H1 (cell line): ENCODE measurements around the gene ROR1. TPM values are rescaled to one million over a fixed set of nuclear protein-coding genes. Genes with fewer than 3 reads are reported as not detected.

Experiments
- CTCF ChIA-PET: fragments of 300-600 bp; sonication (Branson Sonifier 250); formaldehyde crosslinking; loops from one replicate; lab custom pipeline; 2021; ENCODE audit not compliant: partially characterized antibody; lab: Charles Lee
- POLR2A ChIA-PET: fragments of 300-600 bp; sonication (Branson Sonifier 250); formaldehyde crosslinking; loops from one replicate; lab custom pipeline; 2021; ENCODE audit warnings: inconsistent platforms; ENCODE audit not compliant: partially characterized antibody; lab: Charles Lee
- DNase-seq, 2 experiments: peaks; one replicate each; pipeline versions ENCODE4 v3.0.0 to v3.0.0-alpha.2; 2010 to 2022; ENCODE audit warnings: low spot score in 2 of 2, low read depth in 1 of 2, mixed read lengths in 1 of 2
- FAIRE-seq: peaks from 2 replicates; lab custom pipeline; 2011; peaks lifted over from hg19 to GRCh38; lab: Jason Lieb, UNC
- H2AFZ ChIP-seq: 2 replicates; pipeline ENCODE4 v1.8.1; 2012; ENCODE audit warnings: low read length, inconsistent platforms
- H2AK5ac ChIP-seq: 2 replicates; pipeline ENCODE4 v1.6.1; 2013; ENCODE audit warnings: low read depth, low read length
- H2BK120ac ChIP-seq: replicated peaks from 2 replicates; pipeline ENCODE3; 2013; ENCODE audit warnings: low read depth, low read length, inconsistent platforms
- H2BK12ac ChIP-seq: 2 replicates; pipeline ENCODE4 v1.6.1; 2013; ENCODE audit warnings: low read depth, low read length
- H2BK15ac ChIP-seq: 2 replicates; pipeline ENCODE4 v1.6.1; 2013; ENCODE audit warnings: low read length
- H2BK20ac ChIP-seq: 2 replicates; pipeline ENCODE4 v1.6.1; 2013; ENCODE audit warnings: low read length
- H2BK5ac ChIP-seq: 2 replicates; pipeline ENCODE4 v1.6.1; 2013; ENCODE audit warnings: low read depth, low read length
- H3K14ac ChIP-seq: 2 replicates; pipeline ENCODE4 v1.6.1; 2013; ENCODE audit warnings: inconsistent platforms; ENCODE audit not compliant: insufficient read length
- H3K18ac ChIP-seq: 2 replicates; pipeline ENCODE4 v1.6.1; 2013; ENCODE audit warnings: low read length; ENCODE audit errors: extremely low read depth
- H3K23ac ChIP-seq: 2 replicates; pipeline ENCODE4 v1.6.1; 2013; ENCODE audit warnings: inconsistent platforms; ENCODE audit not compliant: insufficient read length
- H3K23me2 ChIP-seq: 2 replicates; pipeline ENCODE4 v1.6.1; 2013; ENCODE audit warnings: low read depth, low read length
- H3K27ac ChIP-seq: 2 replicates; pipeline ENCODE4 v1.6.1; 2011; ENCODE audit warnings: low read depth, low read length, inconsistent platforms
- H3K27me3 ChIP-seq, 4 experiments: replicated peaks in 1 of 4; 1 replicate in 1 of 4; 2 replicates in 3 of 4; pipeline versions ENCODE4 v1.6.1 to v1.8.1; 2011 to 2013; ENCODE audit warnings: low read length in 3 of 4, mild to moderate bottlenecking in 3 of 4, inconsistent platforms in 2 of 4, mixed read lengths in 2 of 4, moderate library complexity in 1 of 4; ENCODE audit not compliant: control insufficient read depth in 3 of 4, insufficient read depth in 3 of 4; ENCODE audit errors: extremely low read depth in 1 of 4
- H3K36me3 ChIP-seq, 4 experiments: 2 replicates each; pipeline versions ENCODE4 v1.6.1 to v1.8.1; 2011 to 2013; ENCODE audit warnings: mild to moderate bottlenecking in 4 of 4, low read length in 3 of 4, moderate library complexity in 2 of 4, control low read depth in 1 of 4, inconsistent platforms in 1 of 4; ENCODE audit not compliant: insufficient read depth in 4 of 4, control insufficient read depth in 2 of 4
- H3K4ac ChIP-seq: replicated peaks from 2 replicates; pipeline ENCODE3; 2013; ENCODE audit warnings: low read length, low read depth, mixed read lengths, inconsistent platforms; ENCODE audit not compliant: insufficient read length
- H3K4me1 ChIP-seq, 4 experiments: replicated peaks in 1 of 4; 1 replicate in 1 of 4; 2 replicates in 3 of 4; pipeline versions ENCODE4 v1.6.1 to v1.8.1; 2011 to 2013; ENCODE audit warnings: low read length in 3 of 4, inconsistent platforms in 2 of 4, mixed read lengths in 1 of 4; ENCODE audit not compliant: insufficient read depth in 4 of 4, control insufficient read depth in 3 of 4
- H3K4me2 ChIP-seq, 2 experiments: 2 replicates each; pipeline versions ENCODE4 v1.6.1 to v1.8.1; 2011 to 2013; ENCODE audit warnings: low read depth in 2 of 2, low read length in 2 of 2, control low read depth in 1 of 2, inconsistent platforms in 1 of 2, mild to moderate bottlenecking in 1 of 2; ENCODE audit not compliant: insufficient read depth in 1 of 2
- H3K4me3 ChIP-seq, 4 experiments: fragments of 200-600, 300-600 bp in 1 of 4; sonication (generic), shearing (Covaris generic), sonication (Bioruptor Twin) in 1 of 4; 2 replicates each; pipeline versions ENCODE4 v1.5.1 to v1.8.1; 2011 to 2016; ENCODE audit warnings: low read length in 4 of 4, low read depth in 3 of 4, control low read depth in 2 of 4, inconsistent platforms in 2 of 4, mild to moderate bottlenecking in 2 of 4, mixed read lengths in 1 of 4, moderate library complexity in 1 of 4; ENCODE audit not compliant: insufficient read depth in 2 of 4; ENCODE audit errors: extremely low read depth in 1 of 4
- H3K56ac ChIP-seq: replicated peaks from 2 replicates; pipeline ENCODE3; 2013; ENCODE audit warnings: low read depth, mild to moderate bottlenecking, mixed read lengths, low read length, inconsistent platforms; ENCODE audit not compliant: insufficient read length
- H3K79me1 ChIP-seq: 2 replicates; pipeline ENCODE4 v1.6.1; 2013; ENCODE audit warnings: low read depth, low read length, control low read depth
- H3K79me2 ChIP-seq, 2 experiments: 2 replicates each; pipeline versions ENCODE4 v1.6.1 to v1.8.1; 2012 to 2013; ENCODE audit warnings: low read length in 2 of 2, mild to moderate bottlenecking in 2 of 2, inconsistent platforms in 1 of 2; ENCODE audit not compliant: insufficient read depth in 2 of 2, control insufficient read depth in 1 of 2
- H3K9ac ChIP-seq, 4 experiments: replicated peaks in 1 of 4; 1 replicate in 1 of 4; 2 replicates in 3 of 4; pipeline versions ENCODE4 v1.6.1 to v1.8.1; 2011 to 2013; ENCODE audit warnings: low read depth in 3 of 4, low read length in 3 of 4, control low read depth in 2 of 4, mild to moderate bottlenecking in 2 of 4, moderate library complexity in 2 of 4, inconsistent platforms in 1 of 4; ENCODE audit errors: extremely low read depth in 1 of 4
- H3K9me3 ChIP-seq, 2 experiments: 2 replicates each; pipeline versions ENCODE4 v1.6.1 to v1.8.1; 2012 to 2013; ENCODE audit warnings: mild to moderate bottlenecking in 2 of 2, moderate library complexity in 2 of 2, control low read depth in 1 of 2, inconsistent platforms in 1 of 2, low read depth in 1 of 2, low read length in 1 of 2, mixed read lengths in 1 of 2; ENCODE audit not compliant: insufficient read depth in 2 of 2
- H4K20me1 ChIP-seq, 2 experiments: replicated peaks in 1 of 2; 2 replicates each; pipeline versions ENCODE3 to v1.8.1; 2011 to 2013; ENCODE audit warnings: inconsistent platforms in 2 of 2, low read length in 2 of 2, mild to moderate bottlenecking in 1 of 2; ENCODE audit not compliant: insufficient read depth in 2 of 2, control insufficient read depth in 1 of 2
- H4K5ac ChIP-seq: 2 replicates; pipeline ENCODE4 v1.6.1; 2013; ENCODE audit warnings: low read length, low read depth, mixed read lengths, inconsistent platforms; ENCODE audit not compliant: insufficient read length
- H4K8ac ChIP-seq: 2 replicates; pipeline ENCODE4 v1.8.0; 2013; ENCODE audit warnings: mild to moderate bottlenecking, moderate library complexity, low read length, inconsistent platforms; ENCODE audit not compliant: insufficient read depth; ENCODE audit errors: extremely low read depth
- H4K91ac ChIP-seq: replicated peaks from 2 replicates; pipeline ENCODE3; 2013; ENCODE audit warnings: low read length, mixed read lengths, inconsistent platforms; ENCODE audit not compliant: insufficient read length
- ASH2L ChIP-seq: fragments of 200-600, 300-600 bp; sonication (generic); IDR thresholded peaks from one replicate; pipeline ENCODE4 v1.7.1; 2017; ENCODE audit warnings: low read length
- CHD1 ChIP-seq: IDR thresholded peaks from 2 replicates; pipeline ENCODE4 v1.6.1; 2012; ENCODE audit warnings: low read depth, low read length, improper control_type of control experiment
- CHD2 ChIP-seq: IDR thresholded peaks from 2 replicates; pipeline ENCODE4 v1.6.1; 2012; ENCODE audit warnings: low read length, improper control_type of control experiment
- KDM4A ChIP-seq: IDR thresholded peaks from one replicate; pipeline ENCODE4 v1.7.1; 2012; ENCODE audit warnings: low read depth, mild to moderate bottlenecking, moderate library complexity, low read length, inconsistent platforms; ENCODE audit not compliant: severe bottlenecking
- PHF8 ChIP-seq: fragments of 200-600 bp; sonication (generic); conservative IDR thresholded peaks from 2 replicates; pipeline ENCODE4 v1.7.1; 2012; ENCODE audit warnings: low read depth, mild to moderate bottlenecking, inconsistent platforms, low read length, moderate library complexity
- RBBP5 ChIP-seq: IDR thresholded peaks from 2 replicates; pipeline ENCODE4 v1.7.1; 2012; ENCODE audit warnings: low read depth, mild to moderate bottlenecking, inconsistent platforms, low read length, moderate library complexity, borderline replicate concordance
- RNF2 ChIP-seq: fragments of 200-900, 300-1000 bp; sonication (generic); IDR thresholded peaks from 2 replicates; pipeline ENCODE4 v1.7.1; 2016; ENCODE audit warnings: borderline replicate concordance, low read depth, mild to moderate bottlenecking, antibody characterized with exemption, low read length; ENCODE audit not compliant: poor library complexity, severe bottlenecking; ENCODE audit errors: missing control alignments
- SAP30 ChIP-seq: fragments of 300-600 bp; sonication (generic); IDR thresholded peaks from 2 replicates; pipeline ENCODE4 v1.7.1; 2012; ENCODE audit warnings: low read length, moderate library complexity, mild to moderate bottlenecking, inconsistent platforms; ENCODE audit not compliant: insufficient read depth, insufficient replicate concordance
- SIN3A ChIP-seq, 2 experiments: IDR thresholded peaks in 1 of 2; conservative IDR thresholded peaks in 1 of 2; 2 replicates each; pipeline ENCODE4 v1.6.1; 2011 to 2012; ENCODE audit warnings: low read length in 2 of 2, improper control_type of control experiment in 1 of 2, low read depth in 1 of 2, mild to moderate bottlenecking in 1 of 2
- TAF1 ChIP-seq: IDR thresholded peaks from 2 replicates; pipeline ENCODE4 v1.6.1; 2011; ENCODE audit warnings: mild to moderate bottlenecking, low read depth, low read length
- YY1 ChIP-seq: IDR thresholded peaks from 2 replicates; pipeline ENCODE4 v1.6.1; 2011; ENCODE audit warnings: low read depth, mild to moderate bottlenecking, low read length
- WGBS, 2 experiments: shearing (Covaris generic) in 1 of 2; methylation state at CpG; one replicate each; pipeline versions ENCODE4 v1.1.6 to v1.1.7; 2013 to 2015; ENCODE audit warnings: low lambda C conversion rate in 2 of 2, mixed read lengths in 2 of 2, inconsistent platforms in 1 of 2, low coverage in 1 of 2, missing lambda C conversion rate in 1 of 2; ENCODE audit not compliant: insufficient replicate concordance in 2 of 2, insufficient coverage in 1 of 2, insufficient read length in 1 of 2; ENCODE audit errors: extremely low coverage in 1 of 2, missing lambda C conversion rate in 1 of 2; 5-methylcytosine and 5-hydroxymethylcytosine counted together
- polyA plus RNA-seq, 7 experiments: library from polyadenylated mRNA; depleted of rRNA in 3 of 7; stranded (reverse) in 5 of 7; unstranded in 2 of 7; fragments of >200 nt in 5 of 7; fragments of 200-250 nt in 2 of 7; gene quantifications; 1 replicate in 5 of 7; 2 replicates in 1 of 7; 4 replicates in 1 of 7; pipeline versions ENCODE4 v1.2.1 to v1.2.3, GENCODE V29; 2011 to 2013; ENCODE audit warnings: missing spikeins in 2 of 7, mixed read lengths in 2 of 7
- total RNA-seq: library from RNA; stranded (reverse); fragmentation: NEBNext Ultra II Directional; extraction: Animal tissue kit (Norgen Biotek cat#: 25700); gene quantifications from 2 replicates; pipeline ENCODE4 v1.2.1, GENCODE V29; 2021
- TF ChIP-seq, protein P1 (sequence below): IDR thresholded peaks from 2 replicates; pipeline ENCODE4 v1.6.1; 2012; ENCODE audit warnings: inconsistent platforms
- TF ChIP-seq, protein P2 (sequence below): IDR thresholded peaks from 2 replicates; pipeline ENCODE4 v1.6.1; 2011; ENCODE audit warnings: low read depth, mild to moderate bottlenecking, low read length; ENCODE audit not compliant: insufficient read depth

The ROR1 gene
- total and polyA plus RNA-seq, 2 of the 8 experiments (the other 6 are each of a cell fraction or from before 2014, with no cell fraction given) = 33.6 to 73.6 TPM

DNA sequence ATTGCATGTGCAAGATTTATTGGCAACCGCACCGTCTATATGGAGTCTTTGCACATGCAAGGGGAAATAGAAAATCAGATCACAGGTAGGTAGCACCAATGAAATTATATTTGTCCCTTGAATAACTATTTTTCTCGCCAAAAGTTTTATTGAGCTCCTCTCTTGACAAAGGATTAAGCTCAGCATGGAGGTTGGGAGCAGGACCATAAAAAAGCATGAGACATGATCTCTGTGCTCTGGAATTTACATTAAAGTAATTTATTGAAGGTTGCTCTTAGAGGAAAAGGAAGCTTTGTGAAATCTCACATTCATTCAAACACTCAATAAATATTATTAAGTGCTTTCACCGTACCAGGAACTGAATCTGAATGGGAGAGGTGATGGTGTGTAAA lies 363.6 kb downstream of the ROR1 start:
- ChIA-PET POLR2A (interaction anchor here (0.6 to 1.4 kb wide), 3 partner anchors 11 to 1093 kb away, joined by 3 to 4 read pairs (median 3); no protein-coding TSS in a partner anchor), CTCF (interaction anchor here (0.6 to 5.7 kb wide), 66 partner anchors 8 to 1070 kb away, joined by 3 to 56 read pairs (median 4); partner anchors contain the start of gene ROR1)
- Histone ChIP-seq H3K27me3 (no peaks in the 10 kb centered on the region), H3K27ac (no peak overlapping the region), H3K79me2 (no peaks in the 10 kb centered on the region), H3K9me3 (no peaks in the 10 kb centered on the region), H2AFZ (no peak overlapping the region), H3K4me1 (no peaks in the 10 kb centered on the region), H3K23ac (no peak overlapping the region), H3K23me2 (no peaks in the 10 kb centered on the region), H4K5ac (no peak overlapping the region), H4K8ac (no peak overlapping the region), H2BK120ac (no peak overlapping the region), H3K4ac (no peak overlapping the region), H3K36me3 (peaks cover 8 to 39% (median 26%) of the 10 kb centered on the region in 4 experiments), H2BK5ac (no peak overlapping the region), H3K79me1 (no peaks in the 10 kb centered on the region), H2BK15ac (no peak overlapping the region), H2AK5ac (no peak overlapping the region), H3K18ac (no peak overlapping the region), H3K9ac (no peak overlapping the region), H3K4me3 (no peak overlapping the region), H4K20me1 (peaks cover 1 to 3% of the 10 kb centered on the region in 2 experiments), H2BK12ac (no peak overlapping the region), H2BK20ac (no peak overlapping the region), H3K4me2 (no peak overlapping the region), H4K91ac (no peak overlapping the region), H3K56ac (no peak overlapping the region), H3K14ac (no peak overlapping the region)
- no peak for FAIRE-seq
- 62% methylated on average over 4 of the region's 4 CpGs; no CpG with 5 or more reads in 1 of the 2 experiments for WGBS, 2 experiments
- DNase-seq = no peak
- TF ChIP-seq, protein P1, sequence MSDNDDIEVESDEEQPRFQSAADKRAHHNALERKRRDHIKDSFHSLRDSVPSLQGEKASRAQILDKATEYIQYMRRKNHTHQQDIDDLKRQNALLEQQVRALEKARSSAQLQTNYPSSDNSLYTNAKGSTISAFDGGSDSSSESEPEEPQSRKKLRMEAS = no peak
- TF ChIP-seq RBBP5 (no peak), CHD1 (no peak), KDM4A (no peak), RNF2 (no peak), TAF1 (no peak), SIN3A (conservative IDR thresholded peaks at IDR 0.05 in 1 of 2, IDR thresholded peaks at IDR 0.05 in 1 of 2; ENCODE audit: low read depth in 1 of 2, low read length in 2 of 2) (no peak), CHD2 (no peak), ASH2L (no peak), SAP30 (no peak), PHF8 (no peak), YY1 (no peak)
- TF ChIP-seq, protein P2, sequence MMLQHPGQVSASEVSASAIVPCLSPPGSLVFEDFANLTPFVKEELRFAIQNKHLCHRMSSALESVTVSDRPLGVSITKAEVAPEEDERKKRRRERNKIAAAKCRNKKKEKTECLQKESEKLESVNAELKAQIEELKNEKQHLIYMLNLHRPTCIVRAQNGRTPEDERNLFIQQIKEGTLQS = no peak
